WTC11 (cell line): ENCODE results near the gene AKTIP. TPM values are rescaled to one million over a fixed set of nuclear protein-coding genes. Genes with fewer than 3 reads are reported as not detected.
"Not testable (repeated sequence)": the region's sequence is repeated elsewhere in the genome, so short reads cannot be mapped to it uniquely, and the experiment has no call there.

Experiments used
- ATAC-seq: fragments of 200-7000 bp; cut with Tn5 transposase; 2 replicates; pipeline ENCODE4 v1.10.0; 2021; ENCODE audit warnings: mild to moderate bottlenecking, moderate library complexity
- CTCF ChIA-PET: fragments of 300-600 bp; sonication (Branson Sonifier 250); formaldehyde crosslinking; loops from one replicate; lab custom pipeline; 2021; ENCODE audit warnings: antibody characterized with exemption; lab: Charles Lee
- POLR2A ChIA-PET: fragments of 350-600 bp; sonication (Branson Sonifier 250); formaldehyde crosslinking; loops from one replicate; lab custom pipeline; 2021; ENCODE audit warnings: antibody characterized with exemption; lab: Charles Lee
- DNase-seq: peaks from one replicate; pipeline ENCODE4 v3.0.0; 2021; ENCODE audit warnings: low spot score
- H3K27ac Mint-ChIP-seq: 2 replicates; pipeline ENCODE4 v1.8.0; 2021; ENCODE audit warnings: mixed read lengths
- H3K27me3 Mint-ChIP-seq: 2 replicates; pipeline ENCODE4 v1.8.0; 2021; ENCODE audit warnings: low read depth, mild to moderate bottlenecking, moderate library complexity, mixed read lengths
- H3K36me3 Mint-ChIP-seq: 2 replicates; pipeline ENCODE4 v1.8.0; 2021; ENCODE audit warnings: mixed read lengths
- H3K4me1 Mint-ChIP-seq: 2 replicates; pipeline ENCODE4 v1.8.0; 2022; ENCODE audit warnings: mixed read lengths
- H3K4me3 Mint-ChIP-seq: 2 replicates; pipeline ENCODE4 v1.8.0; 2021; ENCODE audit warnings: mild to moderate bottlenecking, moderate library complexity, mixed read lengths
- H3K9me3 Mint-ChIP-seq: 2 replicates; pipeline ENCODE4 v1.8.0; 2021; ENCODE audit warnings: mixed read lengths
- CBFB ChIP-seq: sonication (generic); formaldehyde crosslinking; IDR thresholded peaks from 2 replicates; pipeline ENCODE4 v1.8.1; 2022; ENCODE audit warnings: mild to moderate bottlenecking, low read depth, missing genetic modification reagents
- CREM ChIP-seq: sonication (generic); formaldehyde crosslinking; IDR thresholded peaks from 2 replicates; pipeline ENCODE4 v1.8.1; 2022; ENCODE audit warnings: mild to moderate bottlenecking, missing genetic modification reagents, moderate library complexity
- ELF4 ChIP-seq: sonication (generic); formaldehyde crosslinking; IDR thresholded peaks from 2 replicates; pipeline ENCODE4 v1.8.1; 2022; ENCODE audit warnings: low read depth, mild to moderate bottlenecking, moderate library complexity, missing genetic modification reagents
- ESRRA ChIP-seq: sonication (generic); formaldehyde crosslinking; IDR thresholded peaks from 2 replicates; pipeline ENCODE4 v1.8.1; 2022; ENCODE audit warnings: mild to moderate bottlenecking, missing genetic modification reagents, borderline replicate concordance
- GRHL2 ChIP-seq: fragments of 250-450 bp; sonication (Bioruptor Pico); IDR thresholded peaks from 2 replicates; pipeline ENCODE4 v1.8.0; 2022; ENCODE audit warnings: mild to moderate bottlenecking, moderate library complexity; ENCODE audit not compliant: insufficient replicate concordance, severe bottlenecking
- HMGA2 ChIP-seq: fragments of 250-450 bp; sonication (Bioruptor Pico); IDR thresholded peaks from 2 replicates; pipeline ENCODE4 v1.4.0; 2021; ENCODE audit warnings: mild to moderate bottlenecking, moderate library complexity
- JAZF1 ChIP-seq: fragments of 250-450 bp; sonication (Bioruptor Pico); IDR thresholded peaks from 2 replicates; pipeline ENCODE4 v1.9.0; 2021; ENCODE audit warnings: moderate library complexity, mild to moderate bottlenecking, inconsistent platforms
- NR2C2 ChIP-seq: sonication (generic); formaldehyde crosslinking; IDR thresholded peaks from 2 replicates; pipeline ENCODE4 v1.8.0; 2022; ENCODE audit warnings: mild to moderate bottlenecking, missing genetic modification reagents
- RELA ChIP-seq: sonication (generic); formaldehyde crosslinking; IDR thresholded peaks from 2 replicates; pipeline ENCODE4 v1.8.1; 2022; ENCODE audit warnings: missing genetic modification reagents, mild to moderate bottlenecking, borderline replicate concordance
- SMAD4 ChIP-seq: sonication (generic); formaldehyde crosslinking; IDR thresholded peaks from 2 replicates; pipeline ENCODE4 v1.8.0; 2022; ENCODE audit warnings: mild to moderate bottlenecking, missing genetic modification reagents
- TEAD1 ChIP-seq: sonication (generic); formaldehyde crosslinking; IDR thresholded peaks from 2 replicates; pipeline ENCODE4 v1.8.0; 2022; ENCODE audit warnings: mild to moderate bottlenecking, missing genetic modification reagents
- TP53 ChIP-seq: sonication (generic); formaldehyde crosslinking; IDR thresholded peaks from 2 replicates; pipeline ENCODE4 v1.8.1; 2023; ENCODE audit warnings: mild to moderate bottlenecking, missing genetic modification reagents
- ZNF121 ChIP-seq: sonication (generic); formaldehyde crosslinking; IDR thresholded peaks from 2 replicates; pipeline ENCODE4 v1.8.0; 2023; ENCODE audit warnings: missing genetic modification reagents
- ZNF263 ChIP-seq: sonication (generic); formaldehyde crosslinking; IDR thresholded peaks from 2 replicates; pipeline ENCODE4 v1.8.1; 2022; ENCODE audit warnings: low read depth, mild to moderate bottlenecking, moderate library complexity, missing genetic modification reagents
- ZNF396 ChIP-seq: fragments of 250-450 bp; sonication (Bioruptor Pico); IDR thresholded peaks from 2 replicates; pipeline ENCODE4 v1.8.0; 2021; ENCODE audit warnings: mild to moderate bottlenecking, moderate library complexity, borderline replicate concordance
- total RNA-seq: library from RNA; stranded (reverse); gene quantifications from 3 replicates; pipeline ENCODE4 v1.2.3, GENCODE V29; 2021
- TF ChIP-seq, protein P1 (sequence below): sonication (generic); formaldehyde crosslinking; IDR thresholded peaks from 2 replicates; pipeline ENCODE4 v1.8.1; 2023; ENCODE audit warnings: mild to moderate bottlenecking, missing genetic modification reagents, moderate library complexity
- TF ChIP-seq, protein P2 (sequence below): sonication (generic); formaldehyde crosslinking; IDR thresholded peaks from 2 replicates; pipeline ENCODE4 v1.8.1; 2023; ENCODE audit warnings: mild to moderate bottlenecking, missing genetic modification reagents
- TF ChIP-seq, protein P3 (sequence below): sonication (generic); formaldehyde crosslinking; IDR thresholded peaks from 2 replicates; pipeline ENCODE4 v1.8.1; 2022; ENCODE audit warnings: mild to moderate bottlenecking, moderate library complexity, missing genetic modification reagents
- TF ChIP-seq, protein P4 (sequence below): fragments of 250-450 bp; sonication (Bioruptor Pico); IDR thresholded peaks from 2 replicates; pipeline ENCODE4 v1.9.0; 2021; ENCODE audit warnings: moderate library complexity, mild to moderate bottlenecking, inconsistent platforms, borderline replicate concordance
- TF ChIP-seq, protein P5 (sequence below): sonication (generic); formaldehyde crosslinking; IDR thresholded peaks from 2 replicates; pipeline ENCODE4 v1.8.0; 2022; ENCODE audit warnings: mild to moderate bottlenecking, missing genetic modification reagents

Gene AKTIP
- total RNA-seq, 1 experiment from 2014 or later = 19.9 TPM

DNA sequence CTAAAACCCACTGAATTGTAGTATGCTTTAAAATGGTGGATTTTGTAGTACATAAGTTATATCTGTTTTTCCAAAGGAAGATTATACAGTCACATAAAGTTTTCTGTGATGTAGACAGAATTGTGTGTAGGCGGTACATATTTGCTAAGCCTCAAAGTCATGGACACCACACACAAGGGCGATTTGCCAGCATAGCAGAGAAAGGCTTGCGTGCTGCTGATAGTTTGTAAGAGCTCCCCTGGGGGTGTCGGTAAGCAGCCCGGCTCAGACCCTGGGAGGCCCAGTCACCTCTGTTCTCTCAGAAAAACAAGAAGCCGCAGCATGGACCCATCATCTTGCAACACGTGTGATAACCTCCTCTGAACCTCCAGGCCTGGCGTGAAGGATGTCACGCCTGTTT is 38.3 kb upstream of the AKTIP start:
- CTCF ChIA-PET = no interaction called here
- peaks cover 8% of the 10 kb centered on the region for H3K9me3 Mint-ChIP-seq

DNA sequence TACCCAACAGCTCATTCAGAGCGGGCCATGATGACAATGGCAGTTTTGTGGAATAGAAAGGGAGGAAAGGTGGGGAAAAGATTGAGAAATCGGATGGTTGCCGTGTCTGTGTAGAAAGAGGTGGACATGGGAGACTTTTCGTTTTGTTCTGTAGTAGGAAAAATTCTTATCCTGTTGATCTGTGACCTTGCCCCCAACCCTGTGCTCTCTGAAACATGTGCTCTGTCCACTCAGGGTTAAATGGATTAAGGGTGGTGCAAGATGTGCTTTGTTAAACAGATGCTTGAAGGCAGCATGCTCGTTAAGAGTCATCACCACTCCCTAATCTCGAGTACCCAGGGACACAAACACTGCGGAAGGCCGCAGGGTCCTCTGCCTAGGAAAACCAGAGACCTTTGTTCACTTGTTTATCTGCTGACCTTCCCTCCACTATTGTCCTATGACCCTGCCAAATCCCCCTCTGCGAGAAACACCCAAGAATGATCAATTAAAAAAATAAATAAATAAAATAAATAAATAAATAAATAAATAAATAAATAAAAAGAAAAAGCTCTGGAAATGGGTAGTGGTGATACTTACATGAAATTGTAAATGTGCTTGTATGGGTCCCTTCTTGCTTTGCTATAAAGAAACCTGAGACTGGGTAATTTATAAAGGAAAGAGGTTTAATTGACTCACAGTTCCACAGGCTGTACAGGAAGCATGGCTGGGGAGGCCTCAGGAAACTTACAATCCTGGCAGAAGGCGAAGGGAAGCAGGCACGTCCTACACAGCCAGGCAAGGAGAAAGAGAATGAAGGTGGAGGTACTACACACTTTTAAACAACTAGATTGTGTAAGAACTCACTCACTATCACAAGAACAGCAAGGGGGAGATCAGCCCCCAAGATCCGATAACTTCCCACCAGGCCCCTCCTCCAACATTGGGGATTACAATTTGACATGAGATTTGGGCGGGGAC is 37.0 kb upstream of the AKTIP start:
- POLR2A ChIA-PET, H3K4me3 Mint-ChIP-seq, H3K27ac Mint-ChIP-seq, ATAC-seq, H3K36me3 Mint-ChIP-seq, H3K9me3 Mint-ChIP-seq, DNase-seq, H3K27me3 Mint-ChIP-seq, CTCF ChIA-PET: not testable (repeated sequence)
- peaks cover 13% of the 10 kb centered on the region for H3K4me1 Mint-ChIP-seq
- TF ChIP-seq HMGA2 (CRISPR knock-in tag) = peak; percentile 52; the same call in 1 of the 2 replicates

More for the DNA sequence above, 38.3 kb upstream of the AKTIP start:
- TF ChIP-seq CBFB (CRISPR knock-in tag) = no peak
- TF ChIP-seq, protein P1, sequence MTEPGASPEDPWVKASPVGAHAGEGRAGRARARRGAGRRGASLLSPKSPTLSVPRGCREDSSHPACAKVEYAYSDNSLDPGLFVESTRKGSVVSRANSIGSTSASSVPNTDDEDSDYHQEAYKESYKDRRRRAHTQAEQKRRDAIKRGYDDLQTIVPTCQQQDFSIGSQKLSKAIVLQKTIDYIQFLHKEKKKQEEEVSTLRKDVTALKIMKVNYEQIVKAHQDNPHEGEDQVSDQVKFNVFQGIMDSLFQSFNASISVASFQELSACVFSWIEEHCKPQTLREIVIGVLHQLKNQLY = no peak
- TF ChIP-seq ELF4 (CRISPR knock-in tag) = no peak
- TF ChIP-seq ZNF263 (CRISPR knock-in tag) = no peak
- no peak for TF ChIP-seq SMAD4 (CRISPR knock-in tag)
- TF ChIP-seq, protein P2, sequence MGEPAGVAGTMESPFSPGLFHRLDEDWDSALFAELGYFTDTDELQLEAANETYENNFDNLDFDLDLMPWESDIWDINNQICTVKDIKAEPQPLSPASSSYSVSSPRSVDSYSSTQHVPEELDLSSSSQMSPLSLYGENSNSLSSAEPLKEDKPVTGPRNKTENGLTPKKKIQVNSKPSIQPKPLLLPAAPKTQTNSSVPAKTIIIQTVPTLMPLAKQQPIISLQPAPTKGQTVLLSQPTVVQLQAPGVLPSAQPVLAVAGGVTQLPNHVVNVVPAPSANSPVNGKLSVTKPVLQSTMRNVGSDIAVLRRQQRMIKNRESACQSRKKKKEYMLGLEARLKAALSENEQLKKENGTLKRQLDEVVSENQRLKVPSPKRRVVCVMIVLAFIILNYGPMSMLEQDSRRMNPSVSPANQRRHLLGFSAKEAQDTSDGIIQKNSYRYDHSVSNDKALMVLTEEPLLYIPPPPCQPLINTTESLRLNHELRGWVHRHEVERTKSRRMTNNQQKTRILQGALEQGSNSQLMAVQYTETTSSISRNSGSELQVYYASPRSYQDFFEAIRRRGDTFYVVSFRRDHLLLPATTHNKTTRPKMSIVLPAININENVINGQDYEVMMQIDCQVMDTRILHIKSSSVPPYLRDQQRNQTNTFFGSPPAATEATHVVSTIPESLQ (CRISPR knock-in tag) = no peak
- no peak for TF ChIP-seq RELA
- no peak for TF ChIP-seq JAZF1 (CRISPR knock-in tag)
- no peak for TF ChIP-seq TP53 (CRISPR knock-in tag)
- TF ChIP-seq ZNF121 (CRISPR knock-in tag) = no peak
- no peak for TF ChIP-seq ESRRA (CRISPR knock-in tag)
- no peak for TF ChIP-seq CREM (CRISPR knock-in tag)
- no peak for TF ChIP-seq GRHL2
- TF ChIP-seq ZNF396 (CRISPR knock-in tag) = no peak
- TF ChIP-seq TEAD1 (CRISPR knock-in tag) = no peak
- TF ChIP-seq, protein P3, sequence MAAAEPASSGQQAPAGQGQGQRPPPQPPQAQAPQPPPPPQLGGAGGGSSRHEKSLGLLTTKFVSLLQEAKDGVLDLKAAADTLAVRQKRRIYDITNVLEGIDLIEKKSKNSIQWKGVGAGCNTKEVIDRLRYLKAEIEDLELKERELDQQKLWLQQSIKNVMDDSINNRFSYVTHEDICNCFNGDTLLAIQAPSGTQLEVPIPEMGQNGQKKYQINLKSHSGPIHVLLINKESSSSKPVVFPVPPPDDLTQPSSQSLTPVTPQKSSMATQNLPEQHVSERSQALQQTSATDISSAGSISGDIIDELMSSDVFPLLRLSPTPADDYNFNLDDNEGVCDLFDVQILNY (CRISPR knock-in tag) = no peak
- TF ChIP-seq NR2C2 (CRISPR knock-in tag) = no peak
- TF ChIP-seq, protein P4, sequence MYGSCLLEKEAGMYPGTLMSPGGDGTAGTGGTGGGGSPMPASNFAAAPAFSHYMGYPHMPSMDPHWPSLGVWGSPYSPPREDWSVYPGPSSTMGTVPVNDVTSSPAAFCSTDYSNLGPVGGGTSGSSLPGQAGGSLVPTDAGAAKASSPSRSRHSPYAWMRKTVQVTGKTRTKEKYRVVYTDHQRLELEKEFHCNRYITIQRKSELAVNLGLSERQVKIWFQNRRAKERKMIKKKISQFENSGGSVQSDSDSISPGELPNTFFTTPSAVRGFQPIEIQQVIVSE (CRISPR knock-in tag) = no peak
- TF ChIP-seq, protein P5, sequence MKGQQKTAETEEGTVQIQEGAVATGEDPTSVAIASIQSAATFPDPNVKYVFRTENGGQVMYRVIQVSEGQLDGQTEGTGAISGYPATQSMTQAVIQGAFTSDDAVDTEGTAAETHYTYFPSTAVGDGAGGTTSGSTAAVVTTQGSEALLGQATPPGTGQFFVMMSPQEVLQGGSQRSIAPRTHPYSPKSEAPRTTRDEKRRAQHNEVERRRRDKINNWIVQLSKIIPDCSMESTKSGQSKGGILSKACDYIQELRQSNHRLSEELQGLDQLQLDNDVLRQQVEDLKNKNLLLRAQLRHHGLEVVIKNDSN (CRISPR knock-in tag) = no peak
- TF ChIP-seq, all 79 proteins: peak for 0
- no peak for DNase-seq
- POLR2A ChIA-PET = no interaction called here
- Mint-ChIP-seq H3K27me3 (no peaks in the 10 kb centered on the region), H3K4me3 (no peak overlapping the region), H3K27ac (no peak overlapping the region), H3K36me3 (peaks cover 3% of the 10 kb centered on the region; the same call in 1 of the 2 replicates), H3K4me1 (peaks cover 19% of the 10 kb centered on the region)
- no peak for ATAC-seq

DNA sequence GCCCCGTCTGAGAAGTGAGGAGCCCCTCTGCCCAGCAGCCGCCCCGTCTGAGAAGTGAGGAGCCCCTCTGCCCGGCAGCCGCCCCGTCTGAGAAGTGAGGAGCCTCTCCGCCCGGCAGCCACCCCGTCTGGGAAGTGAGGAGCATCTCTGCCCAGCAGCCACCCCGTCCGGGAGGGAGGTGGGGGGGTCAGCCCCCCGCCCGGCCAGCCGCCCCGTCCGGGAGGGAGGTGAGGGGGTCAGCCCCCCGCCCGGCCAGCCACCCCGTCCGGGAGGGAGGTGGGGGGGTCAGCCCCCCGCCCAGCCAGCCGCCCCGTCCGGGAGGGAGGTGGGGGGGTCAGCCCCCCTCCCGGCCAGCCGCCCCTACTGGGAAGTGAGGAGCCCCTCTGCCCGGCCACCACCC is 36.3 kb upstream of the AKTIP start:
- H3K36me3 Mint-ChIP-seq, H3K4me3 Mint-ChIP-seq, H3K4me1 Mint-ChIP-seq, H3K27me3 Mint-ChIP-seq, H3K27ac Mint-ChIP-seq, DNase-seq, H3K9me3 Mint-ChIP-seq, POLR2A ChIA-PET, ATAC-seq, CTCF ChIA-PET: not testable (repeated sequence)
